Gastrocnemius medialis (tissue), 4 donors: ENCODE results near the gene DNAJC8. TPM values are rescaled to one million over a fixed set of nuclear protein-coding genes. Genes with fewer than 3 reads are reported as not detected.
A peak's percentile ranks its signal among the peaks of the same experiment; 100 is the strongest.

Source experiments
- ATAC-seq, 2 donors: fragments of 150-250 bp; one replicate each; pipeline ENCODE4 v1.9.1; 2016
- DNase-seq, 2 donors: peaks; one replicate each; pipeline ENCODE4 v3.0.0-alpha.2; 2019
- H3K27ac ChIP-seq, 4 donors: fragments of 200-600 bp; sonication (generic); 1 replicate in 1 of 4; 2 replicates in 3 of 4; pipeline ENCODE4 v1.5.1; 2016 to 2018; ENCODE audit warnings: mild to moderate bottlenecking in 2 of 4, moderate library complexity in 1 of 4
- H3K27me3 ChIP-seq, 3 donors: fragments of 200-600 bp; sonication (generic) in 2 of 3; 1 replicate in 1 of 3; 2 replicates in 2 of 3; pipeline versions ENCODE4 v1.5.1 to v1.6.0; 2016 to 2019; ENCODE audit warnings: mild to moderate bottlenecking in 1 of 3, moderate library complexity in 1 of 3
- H3K36me3 ChIP-seq, 2 donors: fragments of 200-600 bp; sonication (generic) in 1 of 2; one replicate each; pipeline ENCODE4 v1.5.1; 2017 to 2018
- H3K4me1 ChIP-seq, 2 donors: fragments of 200-600 bp; sonication (generic) in 1 of 2; one replicate each; pipeline ENCODE4 v1.5.1; 2016 to 2017; ENCODE audit warnings: mild to moderate bottlenecking in 2 of 2
- H3K4me3 ChIP-seq, 4 donors: fragments of 200-600 bp; sonication (generic) in 3 of 4; 1 replicate in 1 of 4; 2 replicates in 3 of 4; pipeline ENCODE4 v1.5.1; 2016 to 2019; ENCODE audit warnings: mild to moderate bottlenecking in 2 of 4
- H3K9me3 ChIP-seq, 3 donors: fragments of 200-600 bp; sonication (generic) in 2 of 3; 1 replicate in 1 of 3; 2 replicates in 2 of 3; pipeline ENCODE4 v1.5.1; 2016 to 2019
- POLR2A ChIP-seq, 2 donors: fragments of 450-650 bp; IDR thresholded peaks; one replicate each; pipeline ENCODE4 v1.6.1; 2017; ENCODE audit warnings: antibody characterized with exemption in 2 of 2, mild to moderate bottlenecking in 2 of 2, moderate library complexity in 2 of 2
- in situ Hi-C, 4 donors: fragments of 200-750 bp; cut with MboI; loops; one replicate each; pipeline versions ENCODE4 v1.15.0 to v1.8.0; 2017; ENCODE audit warnings: low sequenced_read_pairs in 4 of 4
- intact Hi-C: fragments of 100-400 bp; cut with DNase I; formaldehyde crosslinking; loops from one replicate; pipeline ENCODE4 v1.15.1; 2023; ENCODE audit warnings: low total_unique reads
- total RNA-seq, 4 donors: library from RNA; depleted of rRNA; stranded (reverse); fragments of >200 nt; gene quantifications; one replicate each; pipeline versions ENCODE4 v1.1.0 to v1.2.3, GENCODE V29; 2016
- TF ChIP-seq, protein P1 (sequence below), 5 experiments: fragments of 450-650 bp in 3 of 5; fragments of 200-600 bp in 2 of 5; sonication (generic) in 2 of 5; IDR thresholded peaks in 4 of 5; conservative IDR thresholded peaks in 1 of 5; 1 replicate in 4 of 5; 2 replicates in 1 of 5; pipeline ENCODE4 v1.5.1; 2016 to 2019; ENCODE audit warnings: antibody characterized with exemption in 5 of 5, mild to moderate bottlenecking in 3 of 5, moderate library complexity in 3 of 5

Gene DNAJC8
- total RNA-seq, 4 donors from 2014 or later = 37.6 to 56.1 (median 51.2) TPM

DNA sequence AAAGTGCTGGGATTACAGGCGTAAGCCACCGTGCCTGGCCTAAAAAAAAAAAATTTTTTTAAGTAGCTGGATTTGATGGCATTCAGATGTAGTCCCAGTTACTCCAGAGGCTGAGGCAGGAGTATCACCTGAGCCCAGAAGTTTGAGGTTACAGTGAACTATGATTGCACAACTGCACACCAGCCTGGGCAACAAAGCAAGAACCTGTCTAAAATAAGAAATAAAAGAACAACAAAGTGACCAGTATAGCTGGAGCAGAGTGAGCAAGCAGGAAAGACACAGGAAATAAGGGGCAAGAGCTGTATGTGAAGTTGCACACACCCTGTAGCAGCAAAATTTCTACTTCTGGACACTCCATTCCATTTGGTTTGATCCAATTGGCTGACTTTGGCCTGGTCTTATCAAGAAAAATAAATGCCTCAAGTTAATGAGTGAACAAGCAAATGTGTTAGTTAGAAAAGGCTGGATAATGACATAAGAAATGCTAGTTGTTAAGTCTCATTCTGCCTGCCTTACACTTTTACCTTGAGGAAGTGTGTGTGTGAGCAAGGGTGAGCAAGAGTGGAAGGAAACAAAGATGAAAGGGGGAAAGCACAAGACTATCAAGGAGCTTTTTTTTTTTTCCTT is 11.0 kb upstream of the DNAJC8 start:
- Histone ChIP-seq H3K9me3 (no peaks in the 10 kb centered on the region), H3K4me1 (peaks cover 57 to 62% of the 10 kb centered on the region in 2 donors), H3K27me3 (no peaks in the 10 kb centered on the region), H3K36me3 (no peaks in the 10 kb centered on the region), H3K27ac (peak overlapping the region; percentile 94 to 99 (median 95)), H3K4me3 (peak overlapping the region in 1 of 4 donors; percentile 11)
- intact Hi-C loops (no loop called here), in situ Hi-C loops (loop anchor here in 2 of 4 donors (10.0 kb wide), 1 partner anchor 261 kb away; the partner anchor contains the start of gene RCC1 (in 2 of the 2))
- DNase-seq (peak; percentile 69 to 80), ATAC-seq (peak; percentile 26 to 49)
- peak; percentile 34 to 69 for TF ChIP-seq POLR2A (IDR thresholded peaks at IDR 0.05)
- TF ChIP-seq, protein P1, sequence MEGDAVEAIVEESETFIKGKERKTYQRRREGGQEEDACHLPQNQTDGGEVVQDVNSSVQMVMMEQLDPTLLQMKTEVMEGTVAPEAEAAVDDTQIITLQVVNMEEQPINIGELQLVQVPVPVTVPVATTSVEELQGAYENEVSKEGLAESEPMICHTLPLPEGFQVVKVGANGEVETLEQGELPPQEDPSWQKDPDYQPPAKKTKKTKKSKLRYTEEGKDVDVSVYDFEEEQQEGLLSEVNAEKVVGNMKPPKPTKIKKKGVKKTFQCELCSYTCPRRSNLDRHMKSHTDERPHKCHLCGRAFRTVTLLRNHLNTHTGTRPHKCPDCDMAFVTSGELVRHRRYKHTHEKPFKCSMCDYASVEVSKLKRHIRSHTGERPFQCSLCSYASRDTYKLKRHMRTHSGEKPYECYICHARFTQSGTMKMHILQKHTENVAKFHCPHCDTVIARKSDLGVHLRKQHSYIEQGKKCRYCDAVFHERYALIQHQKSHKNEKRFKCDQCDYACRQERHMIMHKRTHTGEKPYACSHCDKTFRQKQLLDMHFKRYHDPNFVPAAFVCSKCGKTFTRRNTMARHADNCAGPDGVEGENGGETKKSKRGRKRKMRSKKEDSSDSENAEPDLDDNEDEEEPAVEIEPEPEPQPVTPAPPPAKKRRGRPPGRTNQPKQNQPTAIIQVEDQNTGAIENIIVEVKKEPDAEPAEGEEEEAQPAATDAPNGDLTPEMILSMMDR (IDR thresholded peaks at IDR 0.05 in 4 of 5, conservative IDR thresholded peaks at IDR 0.05 in 1 of 5) = no peak

DNA sequence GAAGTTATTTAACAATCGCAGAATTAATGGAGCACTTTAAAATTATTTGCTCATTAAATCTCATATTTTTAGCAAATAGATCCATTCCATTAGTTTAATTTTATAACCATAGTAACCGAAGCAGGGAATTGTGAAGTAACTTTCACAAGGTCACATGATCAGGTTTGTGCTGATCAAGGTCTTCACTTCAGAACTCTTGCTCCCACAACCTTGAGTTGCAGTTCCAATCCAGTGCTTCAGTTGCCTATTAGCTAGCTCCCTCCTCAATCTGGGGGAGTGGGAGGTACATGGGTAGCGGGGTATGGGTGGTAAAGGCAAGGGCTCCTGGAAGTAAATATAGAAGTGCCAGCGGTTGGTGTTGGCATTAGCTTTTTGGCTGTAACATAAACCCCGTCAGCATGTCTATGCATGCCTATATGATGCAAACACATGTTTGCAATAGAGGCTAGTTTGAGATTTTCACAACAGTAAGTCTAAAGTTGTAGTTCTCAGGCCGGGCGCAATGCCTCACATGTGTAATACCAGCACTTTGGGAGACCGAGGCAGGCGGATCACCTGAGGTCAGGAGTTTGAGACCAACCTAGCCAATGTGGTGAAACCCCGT is 8.9 kb upstream of the DNAJC8 start:
- peak overlapping the region; percentile 94 to 99 (median 95) for H3K27ac ChIP-seq

GRCh38 chr1:28240024-28240423 is 7.2 kb upstream of the DNAJC8 start:
- in situ Hi-C loops = loop anchor here in 2 of 4 donors (10.0 kb wide), 1 partner anchor 265 kb away; the partner anchor contains the start of gene RCC1 (in 2 of the 2)
- Histone ChIP-seq H3K4me3 (no peak overlapping the region), H3K27me3 (no peaks in the 10 kb centered on the region), H3K27ac (peak overlapping the region; percentile 94 to 99 (median 95)), H3K9me3 (no peaks in the 10 kb centered on the region), H3K36me3 (peaks cover 0 to 7% of the 10 kb centered on the region in 2 donors), H3K4me1 (peaks cover 59 to 61% of the 10 kb centered on the region in 2 donors)
- no peak for ATAC-seq
- intact Hi-C loops = no loop called here
- DNase-seq = no peak
- TF ChIP-seq, protein P1 (IDR thresholded peaks at IDR 0.05 in 4 of 5, conservative IDR thresholded peaks at IDR 0.05 in 1 of 5) = no peak

More for the DNA sequence above, 8.9 kb upstream of the DNAJC8 start:
- TF ChIP-seq, protein P1 (IDR thresholded peaks at IDR 0.05 in 4 of 5, conservative IDR thresholded peaks at IDR 0.05 in 1 of 5) = no peak
- TF ChIP-seq POLR2A (IDR thresholded peaks at IDR 0.05) = no peak
- peaks cover 61 to 66% of the 10 kb centered on the region in 2 donors for H3K4me1 ChIP-seq
- ATAC-seq = no peak
- H3K4me3 ChIP-seq = no peak overlapping the region
- in situ Hi-C loops = loop anchor here in 2 of 4 donors (10.0 kb wide), 1 partner anchor 263 kb away; the partner anchor contains the start of gene RCC1 (in 2 of the 2)
- intact Hi-C loops = no loop called here
- no peaks in the 10 kb centered on the region for H3K9me3 ChIP-seq
- H3K36me3 ChIP-seq = peaks cover 0 to 7% of the 10 kb centered on the region in 2 donors
- H3K27me3 ChIP-seq = no peaks in the 10 kb centered on the region
- no peak for DNase-seq

- in situ Hi-C loops (no loop called here), intact Hi-C loops (no loop called here)
- Histone ChIP-seq H3K27me3 (no peaks in the 10 kb centered on the region), H3K9me3 (no peaks in the 10 kb centered on the region), H3K4me1 (peaks cover 50 to 52% of the 10 kb centered on the region in 2 donors), H3K4me3 (no peak overlapping the region), H3K27ac (peak overlapping the region; percentile 94 to 99 (median 95)), H3K36me3 (peaks cover 0 to 7% of the 10 kb centered on the region in 2 donors)
- TF ChIP-seq, protein P1 (IDR thresholded peaks at IDR 0.05 in 4 of 5, conservative IDR thresholded peaks at IDR 0.05 in 1 of 5) = no peak
- no peak for TF ChIP-seq POLR2A (IDR thresholded peaks at IDR 0.05)
- ATAC-seq (no peak), DNase-seq (no peak)
These were observed 6.2 kb upstream of the DNAJC8 start for GRCh38 chr1:28239004-28239403.
